BE2C (cell line): ENCODE data around the gene CPN2.

ENCODE experiments used
- DNase-seq: peaks from one replicate; pipeline ENCODE4 v3.0.0-alpha.2; 2020
- H3K27me3 ChIP-seq: fragments of 250-450 bp; sonication (Bioruptor Pico); 2 replicates; pipeline ENCODE4 v1.5.1; 2020; ENCODE audit warnings: mild to moderate bottlenecking
- H3K36me3 ChIP-seq: fragments of 250-450 bp; sonication (Bioruptor Pico); 2 replicates; pipeline ENCODE4 v1.5.1; 2020; ENCODE audit warnings: mild to moderate bottlenecking
- H3K4me1 ChIP-seq: fragments of 250-450 bp; sonication (Bioruptor Pico); 2 replicates; pipeline ENCODE4 v1.5.1; 2020
- H3K4me3 ChIP-seq: 2 replicates; pipeline ENCODE4 v1.5.1; 2011; ENCODE audit warnings: low read depth, low read length
- H3K9me3 ChIP-seq: fragments of 250-450 bp; sonication (Bioruptor Pico); 2 replicates; pipeline ENCODE4 v1.5.1; 2020
- TF ChIP-seq, protein P1 (sequence below): IDR thresholded peaks from 2 replicates; pipeline ENCODE4 v1.5.1; 2012; ENCODE audit warnings: mild to moderate bottlenecking, low read depth, low read length

CPN2 gene

GRCh38 chr3:194306109-194306686 lies 44.9 kb downstream of the CPN2 start:
- H3K4me3 ChIP-seq = no peak overlapping the region
- peaks cover 21% of the 10 kb centered on the region for H3K4me1 ChIP-seq

DNA sequence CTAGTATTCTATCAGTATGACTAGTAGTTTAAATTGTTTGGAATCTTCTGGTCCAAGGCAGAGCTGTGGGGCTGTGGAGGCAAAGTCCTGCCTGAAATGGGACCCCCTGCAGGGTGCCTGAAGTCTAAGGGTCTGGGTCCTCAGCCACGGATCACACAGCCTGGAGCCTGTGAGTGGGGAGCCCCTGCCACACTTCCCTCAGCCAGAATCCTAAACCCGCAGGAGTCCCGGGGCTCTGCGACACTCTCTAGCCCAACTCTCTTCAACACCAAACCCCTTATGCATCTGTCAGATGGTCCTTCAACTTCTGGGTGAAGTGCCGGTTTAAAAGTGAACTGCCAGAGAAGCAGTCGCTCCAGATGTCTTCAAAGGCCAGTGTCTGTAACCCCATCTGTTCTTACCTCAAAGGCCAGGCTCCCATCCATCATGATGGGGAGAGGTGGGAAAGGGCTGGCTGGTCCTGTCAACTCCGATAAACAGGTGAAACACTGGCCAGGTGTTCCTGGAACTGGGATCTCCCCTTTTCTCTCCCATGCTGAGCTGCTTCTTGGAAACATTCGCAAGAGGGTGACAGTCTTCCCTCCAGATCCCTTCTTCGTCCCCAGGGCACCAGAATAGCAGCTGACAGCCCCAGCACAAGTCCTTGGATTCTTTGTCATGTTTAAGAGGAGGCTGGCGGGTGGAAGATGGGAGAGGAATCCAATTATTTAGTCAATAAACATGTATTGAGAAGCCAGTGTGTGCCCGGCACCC lies 45.6 kb downstream of the CPN2 start:
- Histone ChIP-seq H3K36me3 (no peaks in the 10 kb centered on the region), H3K27me3 (no peaks in the 10 kb centered on the region), H3K9me3 (no peaks in the 10 kb centered on the region), H3K4me3 (no peak overlapping the region), H3K4me1 (peaks cover 25% of the 10 kb centered on the region)
- TF ChIP-seq, protein P1, sequence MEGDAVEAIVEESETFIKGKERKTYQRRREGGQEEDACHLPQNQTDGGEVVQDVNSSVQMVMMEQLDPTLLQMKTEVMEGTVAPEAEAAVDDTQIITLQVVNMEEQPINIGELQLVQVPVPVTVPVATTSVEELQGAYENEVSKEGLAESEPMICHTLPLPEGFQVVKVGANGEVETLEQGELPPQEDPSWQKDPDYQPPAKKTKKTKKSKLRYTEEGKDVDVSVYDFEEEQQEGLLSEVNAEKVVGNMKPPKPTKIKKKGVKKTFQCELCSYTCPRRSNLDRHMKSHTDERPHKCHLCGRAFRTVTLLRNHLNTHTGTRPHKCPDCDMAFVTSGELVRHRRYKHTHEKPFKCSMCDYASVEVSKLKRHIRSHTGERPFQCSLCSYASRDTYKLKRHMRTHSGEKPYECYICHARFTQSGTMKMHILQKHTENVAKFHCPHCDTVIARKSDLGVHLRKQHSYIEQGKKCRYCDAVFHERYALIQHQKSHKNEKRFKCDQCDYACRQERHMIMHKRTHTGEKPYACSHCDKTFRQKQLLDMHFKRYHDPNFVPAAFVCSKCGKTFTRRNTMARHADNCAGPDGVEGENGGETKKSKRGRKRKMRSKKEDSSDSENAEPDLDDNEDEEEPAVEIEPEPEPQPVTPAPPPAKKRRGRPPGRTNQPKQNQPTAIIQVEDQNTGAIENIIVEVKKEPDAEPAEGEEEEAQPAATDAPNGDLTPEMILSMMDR = no peak
- DNase-seq = no peak

More at GRCh38 chr3:194306109-194306686, 44.9 kb downstream of the CPN2 start:
- TF ChIP-seq, protein P1 = no peak
- Histone ChIP-seq H3K9me3 (no peaks in the 10 kb centered on the region), H3K27me3 (no peaks in the 10 kb centered on the region), H3K36me3 (no peaks in the 10 kb centered on the region)
- DNase-seq = no peak

DNA sequence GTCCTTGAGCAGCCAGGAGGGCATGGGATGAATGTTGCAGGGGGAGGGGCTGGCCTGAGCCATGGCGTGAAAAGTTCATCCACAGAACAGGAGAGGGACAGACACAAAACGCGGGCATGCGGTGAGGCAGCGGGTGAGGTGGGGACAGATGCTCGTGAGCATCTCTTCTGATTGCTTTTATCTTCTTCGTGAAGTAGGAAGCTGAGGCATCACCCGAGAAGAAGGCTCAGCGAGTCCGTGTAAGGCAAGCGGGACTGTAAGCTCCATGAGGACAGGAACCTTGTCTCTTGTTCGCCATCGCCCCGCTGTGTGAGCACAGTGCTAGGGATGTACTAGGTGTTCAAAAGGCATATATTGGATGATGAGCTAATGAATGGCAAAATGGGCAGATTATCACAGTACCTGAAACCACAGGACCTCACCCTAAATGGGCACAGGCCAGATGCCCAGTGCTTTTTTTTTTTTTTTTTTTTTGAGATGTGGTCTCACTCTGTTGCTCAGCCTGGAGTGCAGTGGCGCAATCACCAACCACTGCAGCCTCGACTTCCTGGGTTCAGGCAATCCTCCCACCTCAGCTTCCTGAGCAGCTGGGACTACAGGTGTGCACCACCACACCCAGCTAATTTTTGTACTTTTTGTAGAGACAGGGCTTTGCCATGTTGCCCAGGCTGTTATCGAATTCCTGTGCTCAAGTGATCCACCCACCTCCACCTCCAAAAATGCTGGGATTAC lies 46.8 kb downstream of the CPN2 start:
- no peaks in the 10 kb centered on the region for H3K27me3 ChIP-seq
- peaks cover 31% of the 10 kb centered on the region for H3K4me1 ChIP-seq
- H3K4me3 ChIP-seq = no peak overlapping the region
- TF ChIP-seq, protein P1 = no peak
- no peaks in the 10 kb centered on the region for H3K9me3 ChIP-seq
- no peak for DNase-seq
- no peaks in the 10 kb centered on the region for H3K36me3 ChIP-seq

DNA sequence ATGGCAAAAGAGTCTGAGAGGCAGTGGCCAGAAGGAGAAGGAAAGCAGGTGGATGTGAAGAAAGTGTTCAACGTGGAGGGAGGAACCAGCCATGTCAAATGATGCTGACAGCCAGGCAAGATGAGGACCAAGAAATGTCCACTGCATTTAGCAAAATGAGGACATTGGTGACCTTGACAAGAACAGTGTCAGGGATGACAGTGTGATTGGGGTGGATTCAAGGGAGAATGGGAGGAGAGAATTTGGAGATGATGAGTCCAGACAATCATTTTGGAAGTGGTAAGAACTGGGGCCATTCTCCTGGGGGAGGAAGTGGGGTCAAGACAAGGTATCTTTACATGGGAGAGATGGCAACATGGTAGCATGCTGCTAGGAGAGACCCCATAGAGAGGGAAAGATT lies 47.4 kb downstream of the CPN2 start:
- H3K9me3 ChIP-seq = no peaks in the 10 kb centered on the region
- no peak for DNase-seq
- no peak overlapping the region for H3K4me3 ChIP-seq
- no peaks in the 10 kb centered on the region for H3K27me3 ChIP-seq
- TF ChIP-seq, protein P1 = no peak
- H3K36me3 ChIP-seq = no peaks in the 10 kb centered on the region
- H3K4me1 ChIP-seq = peaks cover 31% of the 10 kb centered on the region

DNA sequence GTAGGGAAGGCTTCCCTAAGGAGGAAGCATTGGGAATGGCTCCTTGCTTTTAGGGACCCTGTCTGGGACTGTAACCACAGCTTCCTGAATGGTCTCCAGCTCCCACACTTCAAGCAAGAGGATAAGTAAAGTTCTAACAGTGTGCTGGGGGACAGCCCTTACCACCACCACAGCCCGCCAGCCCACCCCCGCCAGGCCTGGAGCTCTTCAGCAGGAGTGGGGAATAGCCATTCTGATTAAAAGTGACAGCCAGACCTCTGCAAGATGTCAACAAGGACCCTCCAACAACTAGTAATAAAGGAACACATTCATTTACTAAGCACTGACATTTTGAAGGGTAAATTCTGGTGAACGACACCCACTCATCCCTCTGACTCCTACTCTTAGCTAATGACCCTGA lies 49.4 kb downstream of the CPN2 start:
- Histone ChIP-seq H3K4me3 (no peak overlapping the region), H3K27me3 (no peaks in the 10 kb centered on the region), H3K36me3 (no peaks in the 10 kb centered on the region), H3K9me3 (no peaks in the 10 kb centered on the region), H3K4me1 (peaks cover 30% of the 10 kb centered on the region)
- TF ChIP-seq, protein P1 = no peak
- DNase-seq = peak; percentile 62
